HG03045 (cell line): ENCODE measurements around the gene SLC29A2.
A peak's percentile ranks its signal among the peaks of the same experiment; 100 is the strongest.

ENCODE experiments used
- ATAC-seq: cut with Tn5 transposase; IDR thresholded peaks from one replicate; pipeline ENCODE4 v1.9.1; 2021; ENCODE audit warnings: mild to moderate bottlenecking, moderate library complexity; ENCODE audit not compliant: unreplicated experiment

The SLC29A2 gene

GRCh38 chr11:66335531-66336233 is 35.9 kb downstream of the SLC29A2 start:
- ATAC-seq: no peak

GRCh38 chr11:66334605-66335442 is 36.7 kb downstream of the SLC29A2 start:
- ATAC-seq: no peak

- ATAC-seq: no peak
Observed at GRCh38 chr11:66333896-66334604, 37.5 kb downstream of the SLC29A2 start.

- no peak for ATAC-seq
Observed at GRCh38 chr11:66333220-66333877, 38.2 kb downstream of the SLC29A2 start.

- ATAC-seq: no peak
Observed at GRCh38 chr11:66332371-66333219, 39.0 kb downstream of the SLC29A2 start.

GRCh38 chr11:66331542-66332370 is 39.8 kb downstream of the SLC29A2 start:
- no peak for ATAC-seq

GRCh38 chr11:66330931-66331330 is 40.6 kb downstream of the SLC29A2 start:
- ATAC-seq: no peak

- no peak for ATAC-seq
Observed at GRCh38 chr11:66329165-66329673, 42.3 kb downstream of the SLC29A2 start.

GRCh38 chr11:66328302-66329144 is 43.0 kb downstream of the SLC29A2 start:
- ATAC-seq: peak; percentile 55

GRCh38 chr11:66328031-66328301 is 43.6 kb downstream of the SLC29A2 start:
- no peak for ATAC-seq

GRCh38 chr11:66327171-66328030 is 44.2 kb downstream of the SLC29A2 start:
- no peak for ATAC-seq

GRCh38 chr11:66326261-66327111 is 45.1 kb downstream of the SLC29A2 start:
- ATAC-seq: no peak

- ATAC-seq: no peak
Observed at GRCh38 chr11:66325263-66325671, 46.3 kb downstream of the SLC29A2 start.

- ATAC-seq: no peak
Observed at GRCh38 chr11:66324664-66325063, 46.9 kb downstream of the SLC29A2 start.

- no peak for ATAC-seq
Observed at GRCh38 chr11:66323684-66324083, 47.9 kb downstream of the SLC29A2 start.

GRCh38 chr11:66322732-66323427 is 48.7 kb downstream of the SLC29A2 start:
- ATAC-seq: no peak
